Thyroid gland (tissue), 4 donors: ENCODE results near the gene NOXA1.

ENCODE experiments used
- POLR2A ChIP-seq, 2 donors: fragments of 450-650 bp; IDR thresholded peaks; one replicate each; pipeline ENCODE4 v1.6.1; 2017; ENCODE audit warnings: antibody characterized with exemption in 2 of 2, mild to moderate bottlenecking in 2 of 2, moderate library complexity in 1 of 2
- TF ChIP-seq, protein P1 (sequence below), 6 experiments: fragments of 200-600 bp in 3 of 6; fragments of 450-650 bp in 3 of 6; sonication (generic) in 3 of 6; IDR thresholded peaks; one replicate each; pipeline ENCODE4 v1.5.1; 2016 to 2019; ENCODE audit warnings: antibody characterized with exemption in 6 of 6, mild to moderate bottlenecking in 2 of 6, inconsistent platforms in 1 of 6, moderate library complexity in 1 of 6

DNA sequence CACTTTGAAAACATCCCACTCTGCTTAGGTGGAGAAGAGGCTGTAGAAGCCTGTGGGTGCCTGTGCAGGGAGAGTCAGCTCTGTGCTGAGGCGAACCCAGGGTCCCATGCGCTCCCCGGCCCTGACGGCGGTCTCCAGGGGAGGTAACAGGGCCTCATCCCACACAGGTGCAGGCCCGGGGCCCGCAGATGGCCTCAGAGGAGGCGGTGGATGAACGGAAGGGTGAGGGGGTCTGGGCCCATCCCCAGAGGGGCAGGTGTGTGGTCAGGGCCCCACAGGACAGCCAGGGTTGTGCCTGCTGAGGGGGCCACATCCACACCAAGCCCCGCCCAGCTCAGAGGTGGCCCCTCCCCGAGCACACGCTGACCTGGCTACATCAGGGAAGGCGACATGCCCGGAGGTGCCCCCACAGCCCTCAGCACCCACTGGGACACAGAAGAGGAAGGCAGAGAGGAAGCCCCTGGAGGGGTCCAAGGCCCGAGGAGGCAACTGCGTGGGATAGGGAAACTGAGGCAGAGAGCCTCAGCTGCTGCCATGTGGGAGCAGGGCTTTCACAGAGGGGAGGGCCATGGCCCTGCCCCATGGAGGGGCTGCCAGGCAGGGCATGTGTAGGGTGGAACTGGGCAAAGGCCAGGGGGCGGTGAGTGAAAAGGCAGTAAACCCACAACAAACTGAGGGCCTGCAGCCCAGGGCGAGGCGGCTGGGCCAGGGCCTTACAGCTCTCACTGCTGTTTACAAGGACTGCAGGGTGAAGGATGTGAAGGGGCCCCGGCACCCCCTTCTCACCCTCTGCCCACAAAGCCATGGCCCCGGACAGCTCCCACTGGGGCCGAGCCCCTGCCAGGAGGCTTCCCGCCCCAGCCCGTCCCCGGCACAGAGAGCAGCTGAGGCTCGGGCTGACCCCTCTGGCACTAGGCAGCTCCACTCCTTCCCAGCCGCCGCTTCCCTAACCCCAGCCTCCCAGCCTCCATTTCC lies 29.7 kb upstream of the NOXA1 start:
- TF ChIP-seq, protein P1, sequence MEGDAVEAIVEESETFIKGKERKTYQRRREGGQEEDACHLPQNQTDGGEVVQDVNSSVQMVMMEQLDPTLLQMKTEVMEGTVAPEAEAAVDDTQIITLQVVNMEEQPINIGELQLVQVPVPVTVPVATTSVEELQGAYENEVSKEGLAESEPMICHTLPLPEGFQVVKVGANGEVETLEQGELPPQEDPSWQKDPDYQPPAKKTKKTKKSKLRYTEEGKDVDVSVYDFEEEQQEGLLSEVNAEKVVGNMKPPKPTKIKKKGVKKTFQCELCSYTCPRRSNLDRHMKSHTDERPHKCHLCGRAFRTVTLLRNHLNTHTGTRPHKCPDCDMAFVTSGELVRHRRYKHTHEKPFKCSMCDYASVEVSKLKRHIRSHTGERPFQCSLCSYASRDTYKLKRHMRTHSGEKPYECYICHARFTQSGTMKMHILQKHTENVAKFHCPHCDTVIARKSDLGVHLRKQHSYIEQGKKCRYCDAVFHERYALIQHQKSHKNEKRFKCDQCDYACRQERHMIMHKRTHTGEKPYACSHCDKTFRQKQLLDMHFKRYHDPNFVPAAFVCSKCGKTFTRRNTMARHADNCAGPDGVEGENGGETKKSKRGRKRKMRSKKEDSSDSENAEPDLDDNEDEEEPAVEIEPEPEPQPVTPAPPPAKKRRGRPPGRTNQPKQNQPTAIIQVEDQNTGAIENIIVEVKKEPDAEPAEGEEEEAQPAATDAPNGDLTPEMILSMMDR (IDR thresholded peaks at IDR 0.05), result no peak
- TF ChIP-seq POLR2A (IDR thresholded peaks at IDR 0.05), result no peak
